Testis (tissue), 3 donors: ENCODE results near the gene PTPRN2. TPM values are rescaled to one million over a fixed set of nuclear protein-coding genes. Genes with fewer than 3 reads are reported as not detected.

Source experiments
- DNase-seq: peaks from one replicate; pipeline ENCODE4 v3.0.0-alpha.2; 2019
- H3K27ac ChIP-seq, 2 donors: fragments of 200-600 bp; sonication (generic); one replicate each; pipeline ENCODE4 v1.5.1; 2019
- H3K27me3 ChIP-seq: fragments of 200-600 bp; sonication (generic); one replicate; pipeline ENCODE4 v1.5.1; 2019
- H3K36me3 ChIP-seq: fragments of 200-600 bp; sonication (generic); one replicate; pipeline ENCODE4 v1.5.1; 2017; ENCODE audit warnings: low read depth; ENCODE audit errors: missing control alignments
- H3K4me1 ChIP-seq: fragments of 200-600 bp; sonication (generic); one replicate; pipeline ENCODE4 v1.5.1; 2019
- H3K4me3 ChIP-seq, 2 donors: fragments of 200-600 bp; sonication (generic); one replicate each; pipeline ENCODE4 v1.5.1; 2017 to 2019
- H3K9me3 ChIP-seq: fragments of 200-600 bp; sonication (generic); one replicate; pipeline ENCODE4 v1.5.1; 2017
- POLR2A ChIP-seq: fragments of 450-650 bp; IDR thresholded peaks from one replicate; pipeline ENCODE4 v1.6.1; 2017; ENCODE audit warnings: antibody characterized with exemption, mild to moderate bottlenecking, moderate library complexity
- WGBS, 2 donors: methylation state at CpG; one replicate each; pipeline ENCODE4 v1.1.5; 2018; 5-methylcytosine and 5-hydroxymethylcytosine counted together
- intact Hi-C: fragments of 100-400 bp; cut with DNase I; formaldehyde crosslinking; loops from one replicate; pipeline ENCODE4 v1.15.1; 2023; ENCODE audit warnings: low total_unique reads
- polyA plus RNA-seq: library from polyadenylated mRNA; stranded (reverse); fragments of 350-450 nt; fragmentation: Illumina TruSeq; extraction: RNeasy Lipid Tissue Mini Kit (QIAGEN cat#74804); gene quantifications from one replicate; pipeline ENCODE4 v1.2.3, GENCODE V29; 2014; ENCODE audit warnings: low read depth, low replicate concordance; ENCODE audit not compliant: insufficient read depth
- total RNA-seq, 2 donors: library from RNA; depleted of rRNA; stranded (reverse); fragments of >200 nt; gene quantifications; one replicate each; pipeline ENCODE4 v1.2.3, GENCODE V29; 2016
- TF ChIP-seq, protein P1 (sequence below), 3 experiments: fragments of 450-650 bp in 2 of 3; fragments of 200-600 bp in 1 of 3; sonication (generic) in 1 of 3; IDR thresholded peaks; one replicate each; pipeline ENCODE4 v1.5.1; 2016 to 2019; ENCODE audit warnings: antibody characterized with exemption in 3 of 3, mild to moderate bottlenecking in 2 of 3, moderate library complexity in 1 of 3

Gene PTPRN2
- total and polyA plus RNA-seq, 3 donors from 2014 or later = 9.3 to 10.8 (median 9.8) TPM

DNA sequence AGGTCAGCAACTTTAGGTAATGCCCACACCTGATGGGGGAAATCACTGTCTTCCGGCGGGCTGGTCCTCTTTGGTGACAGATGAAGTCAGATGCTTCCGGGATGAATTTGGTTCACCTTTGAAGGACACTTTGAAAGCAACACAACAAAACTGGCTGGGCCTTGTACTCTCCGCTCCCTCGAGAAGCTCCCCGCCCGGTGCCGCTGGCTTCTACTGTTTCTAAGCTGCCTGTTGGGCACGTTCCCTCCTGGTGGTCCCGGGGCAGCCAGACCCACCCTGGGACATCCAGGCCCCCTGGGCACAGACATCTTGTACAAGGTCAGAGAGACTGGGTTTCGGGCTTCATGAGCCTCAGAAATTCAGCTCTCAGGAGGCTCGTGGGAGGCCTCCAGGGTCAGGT is 798.5 kb downstream of the PTPRN2 start:
- Histone ChIP-seq H3K4me1 (no peaks in the 10 kb centered on the region), H3K9me3 (no peaks in the 10 kb centered on the region), H3K27me3 (no peaks in the 10 kb centered on the region), H3K4me3 (no peak overlapping the region), H3K27ac (no peak overlapping the region), H3K36me3 (no peaks in the 10 kb centered on the region)
- intact Hi-C loops = no loop called here
- TF ChIP-seq POLR2A = no peak
- TF ChIP-seq, protein P1, sequence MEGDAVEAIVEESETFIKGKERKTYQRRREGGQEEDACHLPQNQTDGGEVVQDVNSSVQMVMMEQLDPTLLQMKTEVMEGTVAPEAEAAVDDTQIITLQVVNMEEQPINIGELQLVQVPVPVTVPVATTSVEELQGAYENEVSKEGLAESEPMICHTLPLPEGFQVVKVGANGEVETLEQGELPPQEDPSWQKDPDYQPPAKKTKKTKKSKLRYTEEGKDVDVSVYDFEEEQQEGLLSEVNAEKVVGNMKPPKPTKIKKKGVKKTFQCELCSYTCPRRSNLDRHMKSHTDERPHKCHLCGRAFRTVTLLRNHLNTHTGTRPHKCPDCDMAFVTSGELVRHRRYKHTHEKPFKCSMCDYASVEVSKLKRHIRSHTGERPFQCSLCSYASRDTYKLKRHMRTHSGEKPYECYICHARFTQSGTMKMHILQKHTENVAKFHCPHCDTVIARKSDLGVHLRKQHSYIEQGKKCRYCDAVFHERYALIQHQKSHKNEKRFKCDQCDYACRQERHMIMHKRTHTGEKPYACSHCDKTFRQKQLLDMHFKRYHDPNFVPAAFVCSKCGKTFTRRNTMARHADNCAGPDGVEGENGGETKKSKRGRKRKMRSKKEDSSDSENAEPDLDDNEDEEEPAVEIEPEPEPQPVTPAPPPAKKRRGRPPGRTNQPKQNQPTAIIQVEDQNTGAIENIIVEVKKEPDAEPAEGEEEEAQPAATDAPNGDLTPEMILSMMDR (IDR thresholded peaks at IDR 0.05) = no peak
- 89 to 97% methylated on average over 12 of the region's 12 CpGs for WGBS, 2 donors
- no peak for DNase-seq

DNA sequence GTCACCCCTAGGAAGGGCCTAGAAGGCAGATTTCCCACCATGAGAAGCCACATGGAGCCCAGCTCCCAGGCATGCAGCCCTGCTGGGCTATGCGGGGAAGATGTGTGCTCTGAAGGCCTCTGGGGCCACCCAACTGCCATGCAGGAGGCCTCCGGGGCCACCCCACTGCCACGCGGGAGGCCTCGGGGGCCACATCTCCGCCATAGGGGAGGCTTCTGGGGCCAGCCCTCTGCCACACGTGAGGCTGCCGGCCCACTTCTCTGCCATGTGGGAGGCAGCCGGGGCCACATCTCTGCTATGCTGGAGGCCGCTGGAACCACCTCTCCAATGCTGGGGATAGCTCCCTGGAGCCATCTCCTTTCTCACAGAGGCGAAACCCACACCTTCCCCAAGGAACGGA is 799.0 kb downstream of the PTPRN2 start:
- Histone ChIP-seq H3K9me3 (no peaks in the 10 kb centered on the region), H3K27me3 (no peaks in the 10 kb centered on the region), H3K36me3 (no peaks in the 10 kb centered on the region), H3K27ac (no peak overlapping the region), H3K4me1 (no peaks in the 10 kb centered on the region), H3K4me3 (no peak overlapping the region)
- 89 to 98% methylated on average over 5 to 12 of the region's 12 CpGs for WGBS, 2 donors
- TF ChIP-seq, protein P1 (IDR thresholded peaks at IDR 0.05) = no peak
- TF ChIP-seq POLR2A = no peak
- no peak for DNase-seq
- intact Hi-C loops = no loop called here

DNA sequence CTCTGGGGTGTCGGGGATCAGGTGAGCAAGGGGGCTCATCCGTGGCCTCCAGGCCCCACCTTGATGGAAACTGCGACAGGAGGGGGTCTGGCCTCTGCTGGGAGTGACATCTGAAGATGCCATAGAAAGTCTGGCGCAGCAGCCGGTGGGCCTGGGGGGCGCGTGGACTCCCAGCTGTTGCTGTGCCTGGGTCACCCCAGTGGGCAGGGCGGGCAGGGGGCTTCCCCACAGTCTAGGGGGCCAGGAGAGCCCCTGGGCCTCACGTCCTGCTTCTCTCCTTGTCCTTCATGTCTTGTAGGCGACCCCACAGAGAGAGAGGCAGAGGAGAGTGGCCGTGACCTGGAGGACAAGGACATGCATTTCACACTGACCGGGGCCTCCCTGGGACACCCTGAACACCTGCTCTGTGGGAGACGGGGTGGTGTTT is 800.3 kb downstream of the PTPRN2 start:
- no peak overlapping the region for H3K4me3 ChIP-seq
- H3K27ac ChIP-seq = no peak overlapping the region
- WGBS, 2 donors = 88% methylated on average over 8 to 13 of the region's 13 CpGs
- no peak for TF ChIP-seq POLR2A
- TF ChIP-seq, protein P1 (IDR thresholded peaks at IDR 0.05) = no peak
- H3K9me3 ChIP-seq = no peaks in the 10 kb centered on the region
- no peaks in the 10 kb centered on the region for H3K27me3 ChIP-seq
- no peaks in the 10 kb centered on the region for H3K36me3 ChIP-seq
- intact Hi-C loops = no loop called here
- H3K4me1 ChIP-seq = no peaks in the 10 kb centered on the region
- no peak for DNase-seq

DNA sequence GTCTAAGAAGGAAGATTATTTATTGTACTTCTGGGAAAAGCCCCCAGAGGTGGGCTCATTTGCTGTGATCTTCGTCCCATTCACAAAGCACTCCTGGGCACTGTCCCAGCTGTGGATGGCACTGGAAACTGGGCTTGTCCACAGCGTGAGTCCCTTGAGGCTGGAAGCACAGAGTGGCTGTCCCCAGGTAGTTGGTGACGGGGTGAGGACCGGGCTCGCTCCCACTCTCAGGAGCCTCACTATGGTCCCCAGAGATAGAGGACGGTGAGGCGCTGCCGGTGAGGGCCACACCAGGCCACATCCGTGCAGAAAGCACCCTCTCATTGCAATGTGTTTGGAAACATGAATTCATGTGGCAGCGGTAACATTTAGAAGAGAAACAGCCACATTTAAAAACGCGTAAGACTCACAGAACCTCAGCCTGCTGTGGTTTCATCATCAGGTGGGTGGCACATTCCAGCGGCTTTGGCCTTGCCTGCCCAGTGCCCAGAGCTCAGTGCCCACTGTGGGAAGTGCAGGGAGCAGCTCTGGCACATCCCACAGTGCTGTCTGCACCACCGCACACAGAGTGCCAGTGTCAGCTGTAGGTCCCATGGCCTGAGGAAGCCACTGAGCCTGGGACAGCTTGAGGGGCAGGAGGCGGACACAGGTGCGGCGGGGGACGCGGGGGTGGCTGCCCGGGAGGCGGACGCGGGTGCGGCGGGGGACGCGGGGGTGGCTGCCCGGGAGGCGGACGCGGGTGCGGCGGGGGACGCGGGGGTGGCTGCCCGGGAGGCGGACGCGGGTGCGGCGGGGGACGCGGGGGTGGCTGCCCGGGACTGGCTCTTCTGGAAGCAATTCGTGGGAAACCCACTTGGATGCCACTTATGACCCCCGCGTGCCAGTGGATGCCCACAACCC is 801.0 kb downstream of the PTPRN2 start:
- no peaks in the 10 kb centered on the region for H3K27me3 ChIP-seq
- no peaks in the 10 kb centered on the region for H3K36me3 ChIP-seq
- no peak overlapping the region for H3K27ac ChIP-seq
- intact Hi-C loops = no loop called here
- DNase-seq = no peak
- WGBS, 2 donors = 90 to 96% methylated on average over 35 to 43 of the region's 47 CpGs
- H3K4me1 ChIP-seq = no peaks in the 10 kb centered on the region
- TF ChIP-seq POLR2A = no peak
- TF ChIP-seq, protein P1 (IDR thresholded peaks at IDR 0.05) = no peak
- H3K4me3 ChIP-seq = no peak overlapping the region
- no peaks in the 10 kb centered on the region for H3K9me3 ChIP-seq
